ENCODE data around the gene C15orf61.

Gene C15orf61

GRCh38 chr15:67524235-67524634, 3.3 kb downstream of the C15orf61 start:
- H3K27me3 ChIP-seq (ENCODE audit: insufficient read depth, low read length): no peaks in the 10 kb centered on the region
- no peak overlapping the region for H4K12ac ChIP-seq (ENCODE audit: low read depth, low read length)
- no peak overlapping the region for H4K8ac ChIP-seq (ENCODE audit: low read depth, low read length)
- no peak overlapping the region for H3K23ac ChIP-seq (ENCODE audit: low read length)
- H2AK5ac ChIP-seq (ENCODE audit: low read length): no peak overlapping the region
- no peak overlapping the region for H4K91ac ChIP-seq (ENCODE audit: low read depth, low read length)
- no peak overlapping the region for H2BK120ac ChIP-seq (ENCODE audit: insufficient read depth, low read length, poor library complexity)
- H3K4me2 ChIP-seq (ENCODE audit: low read length): no peak overlapping the region
- no peak overlapping the region for H3K18ac ChIP-seq (ENCODE audit: low read length)
- H3K27ac ChIP-seq (ENCODE audit: low read depth, low read length): no peak overlapping the region
- H2BK12ac ChIP-seq (ENCODE audit: low read length): no peak overlapping the region
- no peak overlapping the region for H3K14ac ChIP-seq (ENCODE audit: low read length)
- H3K79me2 ChIP-seq (ENCODE audit: control insufficient read depth, insufficient read depth, low read length, poor library complexity): peaks cover 7% of the 10 kb centered on the region
- H3K36me3 ChIP-seq (ENCODE audit: control insufficient read depth in 1 of 2, insufficient read depth in 2 of 2, low read length in 2 of 2): no peaks in the 10 kb centered on the region
- peaks cover 10% of the 10 kb centered on the region for H3K79me1 ChIP-seq (ENCODE audit: low read length)
- no peak overlapping the region for H3K9ac ChIP-seq (ENCODE audit: low read length)
- H3K4me1 ChIP-seq (ENCODE audit: control insufficient read depth in 1 of 2, insufficient read depth in 2 of 2, low read length in 2 of 2): peaks cover 0 to 3% of the 10 kb centered on the region in 2 experiments
- no peak overlapping the region for H3K4ac ChIP-seq (ENCODE audit: low read depth, low read length)
- no peak overlapping the region for H2AFZ ChIP-seq (ENCODE audit: insufficient read depth, low read length, poor library complexity)
- no peak for DNase-seq
- no peak overlapping the region for H2BK5ac ChIP-seq (ENCODE audit: low read depth, low read length, poor library complexity)
- H3K4me3 ChIP-seq (ENCODE audit: low read depth, low read length): no peak overlapping the region
- H3K9me3 ChIP-seq (ENCODE audit: insufficient read depth, low read depth, low read length): no peaks in the 10 kb centered on the region

GRCh38 chr15:67528513-67528912, 7.6 kb downstream of the C15orf61 start:
- H3K79me1 ChIP-seq (ENCODE audit: low read length): no peaks in the 10 kb centered on the region
- no peak overlapping the region for H2AFZ ChIP-seq (ENCODE audit: insufficient read depth, low read length, poor library complexity)
- no peak overlapping the region for H2BK5ac ChIP-seq (ENCODE audit: low read depth, low read length, poor library complexity)
- H3K4me1 ChIP-seq (ENCODE audit: control insufficient read depth in 1 of 2, insufficient read depth in 2 of 2, low read length in 2 of 2): no peaks in the 10 kb centered on the region
- no peak overlapping the region for H3K9ac ChIP-seq (ENCODE audit: low read length)
- no peak overlapping the region for H2BK120ac ChIP-seq (ENCODE audit: insufficient read depth, low read length, poor library complexity)
- H4K91ac ChIP-seq (ENCODE audit: low read depth, low read length): no peak overlapping the region
- H3K14ac ChIP-seq (ENCODE audit: low read length): no peak overlapping the region
- H3K27ac ChIP-seq (ENCODE audit: low read depth, low read length): no peak overlapping the region
- no peak overlapping the region for H4K12ac ChIP-seq (ENCODE audit: low read depth, low read length)
- H4K8ac ChIP-seq (ENCODE audit: low read depth, low read length): no peak overlapping the region
- H3K36me3 ChIP-seq (ENCODE audit: control insufficient read depth in 1 of 2, insufficient read depth in 2 of 2, low read length in 2 of 2): no peaks in the 10 kb centered on the region
- no peak overlapping the region for H3K4me3 ChIP-seq (ENCODE audit: low read depth, low read length)
- H2BK12ac ChIP-seq (ENCODE audit: low read length): no peak overlapping the region
- DNase-seq: no peak
- H3K18ac ChIP-seq (ENCODE audit: low read length): no peak overlapping the region
- no peaks in the 10 kb centered on the region for H3K79me2 ChIP-seq (ENCODE audit: control insufficient read depth, insufficient read depth, low read length, poor library complexity)
- H2AK5ac ChIP-seq (ENCODE audit: low read length): no peak overlapping the region
- H3K4ac ChIP-seq (ENCODE audit: low read depth, low read length): no peak overlapping the region
- no peaks in the 10 kb centered on the region for H3K27me3 ChIP-seq (ENCODE audit: insufficient read depth, low read length)
- no peak overlapping the region for H3K23ac ChIP-seq (ENCODE audit: low read length)
- no peak overlapping the region for H3K4me2 ChIP-seq (ENCODE audit: low read length)
- no peaks in the 10 kb centered on the region for H3K9me3 ChIP-seq (ENCODE audit: insufficient read depth, low read depth, low read length)
- WGBS (ENCODE audit: extremely low coverage, insufficient coverage, insufficient read length): no CpG with 5 or more reads among the region's 3 CpGs

GRCh38 chr15:67531379-67531914, 10.5 kb downstream of the C15orf61 start:
- no peak overlapping the region for H3K4ac ChIP-seq (ENCODE audit: low read depth, low read length)
- no peaks in the 10 kb centered on the region for H3K79me2 ChIP-seq (ENCODE audit: control insufficient read depth, insufficient read depth, low read length, poor library complexity)
- no peaks in the 10 kb centered on the region for H3K27me3 ChIP-seq (ENCODE audit: insufficient read depth, low read length)
- WGBS (ENCODE audit: extremely low coverage, insufficient coverage, insufficient read length): no CpG with 5 or more reads among the region's 3 CpGs
- no peak overlapping the region for H3K23ac ChIP-seq (ENCODE audit: low read length)
- no peak overlapping the region for H2BK5ac ChIP-seq (ENCODE audit: low read depth, low read length, poor library complexity)
- no peak overlapping the region for H2BK12ac ChIP-seq (ENCODE audit: low read length)
- no peak overlapping the region for H3K4me2 ChIP-seq (ENCODE audit: low read length)
- H3K36me3 ChIP-seq (ENCODE audit: control insufficient read depth in 1 of 2, insufficient read depth in 2 of 2, low read length in 2 of 2): no peaks in the 10 kb centered on the region
- no peaks in the 10 kb centered on the region for H3K9me3 ChIP-seq (ENCODE audit: insufficient read depth, low read depth, low read length)
- no peak overlapping the region for H2BK120ac ChIP-seq (ENCODE audit: insufficient read depth, low read length, poor library complexity)
- H3K4me1 ChIP-seq (ENCODE audit: control insufficient read depth in 1 of 2, insufficient read depth in 2 of 2, low read length in 2 of 2): no peaks in the 10 kb centered on the region
- no peak overlapping the region for H4K8ac ChIP-seq (ENCODE audit: low read depth, low read length)
- no peak overlapping the region for H4K91ac ChIP-seq (ENCODE audit: low read depth, low read length)
- H2AFZ ChIP-seq (ENCODE audit: insufficient read depth, low read length, poor library complexity): no peak overlapping the region
- no peak overlapping the region for H3K4me3 ChIP-seq (ENCODE audit: low read depth, low read length)
- H3K27ac ChIP-seq (ENCODE audit: low read depth, low read length): no peak overlapping the region
- H4K12ac ChIP-seq (ENCODE audit: low read depth, low read length): no peak overlapping the region
- no peaks in the 10 kb centered on the region for H3K79me1 ChIP-seq (ENCODE audit: low read length)
- no peak overlapping the region for H3K14ac ChIP-seq (ENCODE audit: low read length)
- DNase-seq: peak in 1 of 2 donors; percentile 54
- H3K9ac ChIP-seq (ENCODE audit: low read length): no peak overlapping the region
- no peak overlapping the region for H2AK5ac ChIP-seq (ENCODE audit: low read length)
- no peak overlapping the region for H3K18ac ChIP-seq (ENCODE audit: low read length)

- no peak overlapping the region for H3K18ac ChIP-seq (ENCODE audit: low read length)
- no peaks in the 10 kb centered on the region for H3K36me3 ChIP-seq (ENCODE audit: control insufficient read depth in 1 of 2, insufficient read depth in 2 of 2, low read length in 2 of 2)
- no peak overlapping the region for H3K23ac ChIP-seq (ENCODE audit: low read length)
- no peaks in the 10 kb centered on the region for H3K79me1 ChIP-seq (ENCODE audit: low read length)
- no peak overlapping the region for H4K12ac ChIP-seq (ENCODE audit: low read depth, low read length)
- H3K4me2 ChIP-seq (ENCODE audit: low read length): no peak overlapping the region
- no peaks in the 10 kb centered on the region for H3K27me3 ChIP-seq (ENCODE audit: insufficient read depth, low read length)
- no peak overlapping the region for H2AFZ ChIP-seq (ENCODE audit: insufficient read depth, low read length, poor library complexity)
- no peak overlapping the region for H4K8ac ChIP-seq (ENCODE audit: low read depth, low read length)
- no peak overlapping the region for H3K9ac ChIP-seq (ENCODE audit: low read length)
- DNase-seq: no peak
- no peak overlapping the region for H3K4me3 ChIP-seq (ENCODE audit: low read depth, low read length)
- H2BK120ac ChIP-seq (ENCODE audit: insufficient read depth, low read length, poor library complexity): no peak overlapping the region
- H4K91ac ChIP-seq (ENCODE audit: low read depth, low read length): no peak overlapping the region
- no peak overlapping the region for H3K27ac ChIP-seq (ENCODE audit: low read depth, low read length)
- H3K4me1 ChIP-seq (ENCODE audit: control insufficient read depth in 1 of 2, insufficient read depth in 2 of 2, low read length in 2 of 2): no peaks in the 10 kb centered on the region
- H3K14ac ChIP-seq (ENCODE audit: low read length): no peak overlapping the region
- no peak overlapping the region for H2BK12ac ChIP-seq (ENCODE audit: low read length)
- H2BK5ac ChIP-seq (ENCODE audit: low read depth, low read length, poor library complexity): no peak overlapping the region
- H3K79me2 ChIP-seq (ENCODE audit: control insufficient read depth, insufficient read depth, low read length, poor library complexity): no peaks in the 10 kb centered on the region
- no peaks in the 10 kb centered on the region for H3K9me3 ChIP-seq (ENCODE audit: insufficient read depth, low read depth, low read length)
- no CpG with 5 or more reads among the region's 1 CpG for WGBS (ENCODE audit: extremely low coverage, insufficient coverage, insufficient read length)
- no peak overlapping the region for H2AK5ac ChIP-seq (ENCODE audit: low read length)
- no peak overlapping the region for H3K4ac ChIP-seq (ENCODE audit: low read depth, low read length)
Measured at GRCh38 chr15:67533873-67534272, 12.9 kb downstream of the C15orf61 start.
